Chondrocyte (in vitro differentiated cells): ENCODE data around the gene THAP12. TPM values are rescaled to one million over a fixed set of nuclear protein-coding genes. Genes with fewer than 3 reads are reported as not detected.

Experiments
- DNase-seq: peaks from one replicate; pipeline ENCODE4 v3.0.0; 2021; ENCODE audit warnings: mixed read lengths, low spot score
- H3K27ac Mint-ChIP-seq: one replicate; pipeline ENCODE4 v1.8.0; 2021; ENCODE audit warnings: mild to moderate bottlenecking, moderate library complexity, mixed read lengths; ENCODE audit not compliant: unreplicated experiment
- H3K27me3 Mint-ChIP-seq: 2 replicates; pipeline ENCODE4 v1.8.0; 2021; ENCODE audit warnings: low read depth, mixed read lengths
- H3K36me3 Mint-ChIP-seq: 2 replicates; pipeline ENCODE4 v1.8.0; 2021; ENCODE audit warnings: low read depth, mixed read lengths
- H3K4me1 Mint-ChIP-seq: 2 replicates; pipeline ENCODE4 v1.8.0; 2021; ENCODE audit warnings: low read depth, mild to moderate bottlenecking, mixed read lengths
- H3K4me3 Mint-ChIP-seq: one replicate; pipeline ENCODE4 v1.8.0; 2021; ENCODE audit warnings: mild to moderate bottlenecking, moderate library complexity, mixed read lengths; ENCODE audit not compliant: unreplicated experiment
- H3K9me3 Mint-ChIP-seq: 2 replicates; pipeline ENCODE4 v1.8.0; 2021; ENCODE audit warnings: low read depth, mixed read lengths
- total RNA-seq: library from RNA; stranded (reverse); gene quantifications from 3 replicates; pipeline ENCODE4 v1.2.1, GENCODE V29; 2021
- TF ChIP-seq, protein P1 (sequence below): fragments of 200-600 bp; sonication (generic); IDR thresholded peaks from 2 replicates; pipeline ENCODE4 v1.5.0; 2021; ENCODE audit warnings: antibody characterized with exemption, mild to moderate bottlenecking, moderate library complexity

THAP12 gene
- total RNA-seq, 1 donor from 2014 or later: 32.8 TPM

- no peaks in the 10 kb centered on the region for H3K27me3 Mint-ChIP-seq
- H3K9me3 Mint-ChIP-seq: no peaks in the 10 kb centered on the region
- H3K4me3 Mint-ChIP-seq: no peak overlapping the region
- no peak for DNase-seq
- no peaks in the 10 kb centered on the region for H3K4me1 Mint-ChIP-seq
- no peak overlapping the region for H3K27ac Mint-ChIP-seq
- TF ChIP-seq, protein P1, sequence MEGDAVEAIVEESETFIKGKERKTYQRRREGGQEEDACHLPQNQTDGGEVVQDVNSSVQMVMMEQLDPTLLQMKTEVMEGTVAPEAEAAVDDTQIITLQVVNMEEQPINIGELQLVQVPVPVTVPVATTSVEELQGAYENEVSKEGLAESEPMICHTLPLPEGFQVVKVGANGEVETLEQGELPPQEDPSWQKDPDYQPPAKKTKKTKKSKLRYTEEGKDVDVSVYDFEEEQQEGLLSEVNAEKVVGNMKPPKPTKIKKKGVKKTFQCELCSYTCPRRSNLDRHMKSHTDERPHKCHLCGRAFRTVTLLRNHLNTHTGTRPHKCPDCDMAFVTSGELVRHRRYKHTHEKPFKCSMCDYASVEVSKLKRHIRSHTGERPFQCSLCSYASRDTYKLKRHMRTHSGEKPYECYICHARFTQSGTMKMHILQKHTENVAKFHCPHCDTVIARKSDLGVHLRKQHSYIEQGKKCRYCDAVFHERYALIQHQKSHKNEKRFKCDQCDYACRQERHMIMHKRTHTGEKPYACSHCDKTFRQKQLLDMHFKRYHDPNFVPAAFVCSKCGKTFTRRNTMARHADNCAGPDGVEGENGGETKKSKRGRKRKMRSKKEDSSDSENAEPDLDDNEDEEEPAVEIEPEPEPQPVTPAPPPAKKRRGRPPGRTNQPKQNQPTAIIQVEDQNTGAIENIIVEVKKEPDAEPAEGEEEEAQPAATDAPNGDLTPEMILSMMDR: no peak
- H3K36me3 Mint-ChIP-seq: peaks cover 2% of the 10 kb centered on the region
Measured at GRCh38 chr11:76397383-76397782, 16.5 kb upstream of the THAP12 start.

DNA sequence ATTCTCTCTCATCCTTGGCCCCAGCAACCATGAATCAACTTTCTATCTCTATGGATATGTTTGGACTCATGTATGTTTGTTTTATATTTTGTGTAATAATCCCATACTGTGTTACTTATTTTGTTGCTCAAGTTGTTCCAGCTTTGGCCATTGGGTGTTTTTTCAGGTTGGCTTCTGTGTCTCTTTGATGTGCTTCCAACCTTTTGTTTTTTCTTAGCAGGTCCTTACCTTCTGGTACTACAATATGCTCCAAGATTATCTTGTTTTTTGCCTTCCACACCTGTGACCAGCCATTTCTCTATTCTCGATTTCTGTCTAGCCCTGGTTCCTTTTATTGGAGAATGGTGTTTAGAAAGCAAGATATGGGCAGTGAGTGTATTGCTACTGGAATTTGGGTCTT, 14.4 kb upstream of the THAP12 start:
- no peak for DNase-seq
- H3K4me3 Mint-ChIP-seq: no peak overlapping the region
- TF ChIP-seq, protein P1: no peak
- no peak overlapping the region for H3K27ac Mint-ChIP-seq
- no peaks in the 10 kb centered on the region for H3K27me3 Mint-ChIP-seq
- no peaks in the 10 kb centered on the region for H3K4me1 Mint-ChIP-seq
- no peaks in the 10 kb centered on the region for H3K36me3 Mint-ChIP-seq
- H3K9me3 Mint-ChIP-seq: no peaks in the 10 kb centered on the region

DNA sequence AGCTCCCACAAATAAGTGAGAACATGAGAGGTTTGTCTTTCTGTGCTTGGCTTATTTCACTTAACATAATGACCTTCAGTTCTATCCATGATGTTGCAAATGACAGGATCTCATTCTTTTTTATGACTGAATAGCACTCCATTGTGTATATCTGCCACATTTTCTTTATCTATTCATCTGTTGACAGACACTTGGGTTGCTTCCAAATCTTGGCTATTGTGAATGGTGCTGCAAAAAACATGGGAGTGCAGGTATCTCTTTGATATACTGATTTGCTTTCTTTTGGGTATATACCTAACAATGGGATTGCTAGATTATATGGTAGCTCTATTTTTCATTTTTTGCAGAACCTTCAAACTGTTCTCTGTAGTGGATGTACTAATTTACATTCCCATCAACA, 13.5 kb upstream of the THAP12 start:
- TF ChIP-seq, protein P1: no peak
- Mint-ChIP-seq H3K27ac (no peak overlapping the region), H3K9me3 (no peaks in the 10 kb centered on the region), H3K4me1 (no peaks in the 10 kb centered on the region), H3K36me3 (no peaks in the 10 kb centered on the region), H3K4me3 (no peak overlapping the region), H3K27me3 (no peaks in the 10 kb centered on the region)
- DNase-seq: no peak

DNA sequence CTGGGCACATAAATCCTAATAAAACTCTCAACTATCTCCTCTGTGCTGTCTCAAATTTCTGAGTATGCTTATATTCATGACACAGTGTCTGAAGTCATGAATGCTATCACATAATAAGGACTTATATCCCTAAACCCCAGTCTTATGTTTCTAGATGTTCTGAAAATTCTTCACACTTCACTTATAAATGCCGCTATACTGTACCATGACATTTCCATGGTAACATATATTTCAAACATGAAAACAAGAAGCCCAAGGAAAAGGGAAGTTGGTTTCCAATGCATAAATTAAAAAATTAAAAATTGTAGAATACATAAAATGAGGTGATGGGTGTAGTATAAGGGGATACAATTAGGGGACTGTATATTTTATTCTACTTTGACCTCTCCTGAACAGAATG, 11.9 kb upstream of the THAP12 start:
- Mint-ChIP-seq H3K27me3 (no peaks in the 10 kb centered on the region), H3K27ac (no peak overlapping the region), H3K4me3 (no peak overlapping the region), H3K4me1 (no peaks in the 10 kb centered on the region), H3K36me3 (no peaks in the 10 kb centered on the region), H3K9me3 (no peaks in the 10 kb centered on the region)
- no peak for DNase-seq
- TF ChIP-seq, protein P1: no peak

- Mint-ChIP-seq H3K4me3 (no peak overlapping the region), H3K36me3 (no peaks in the 10 kb centered on the region), H3K9me3 (no peaks in the 10 kb centered on the region), H3K4me1 (no peaks in the 10 kb centered on the region), H3K27ac (no peak overlapping the region), H3K27me3 (no peaks in the 10 kb centered on the region)
- no peak for DNase-seq
- TF ChIP-seq, protein P1: no peak
Measured at GRCh38 chr11:76391811-76392475, 11.0 kb upstream of the THAP12 start.
